AG04449 (cell line): ENCODE measurements around the gene MTO1.

ENCODE experiments used
- CTCF ChIA-PET: fragments of 350-600 bp; formaldehyde crosslinking; extraction: SDS; loops from one replicate; lab custom pipeline; 2021; ENCODE audit warnings: antibody characterized with exemption; lab: Yijun Ruan, JAX
- POLR2A ChIA-PET: fragments of 400-600, 350-600 bp; formaldehyde crosslinking; extraction: SDS; loops from one replicate; lab custom pipeline; 2020; ENCODE audit warnings: antibody characterized with exemption, inconsistent platforms; lab: Yijun Ruan, JAX
- DNase-seq: peaks from one replicate; pipeline ENCODE4 v3.0.0-alpha.2; 2010; ENCODE audit warnings: low read depth, low spot score
- H3K4me3 ChIP-seq: 2 replicates; pipeline ENCODE4 v1.5.1; 2011; ENCODE audit warnings: low read depth, mild to moderate bottlenecking, control low read depth, low read length
- TF ChIP-seq, protein P1 (sequence below): IDR thresholded peaks from one replicate; pipeline ENCODE4 v1.5.1; 2011; ENCODE audit warnings: mild to moderate bottlenecking, moderate library complexity, low read length, control low read depth, inconsistent platforms; ENCODE audit not compliant: insufficient read depth; ENCODE audit errors: missing control alignments

MTO1 gene

DNA sequence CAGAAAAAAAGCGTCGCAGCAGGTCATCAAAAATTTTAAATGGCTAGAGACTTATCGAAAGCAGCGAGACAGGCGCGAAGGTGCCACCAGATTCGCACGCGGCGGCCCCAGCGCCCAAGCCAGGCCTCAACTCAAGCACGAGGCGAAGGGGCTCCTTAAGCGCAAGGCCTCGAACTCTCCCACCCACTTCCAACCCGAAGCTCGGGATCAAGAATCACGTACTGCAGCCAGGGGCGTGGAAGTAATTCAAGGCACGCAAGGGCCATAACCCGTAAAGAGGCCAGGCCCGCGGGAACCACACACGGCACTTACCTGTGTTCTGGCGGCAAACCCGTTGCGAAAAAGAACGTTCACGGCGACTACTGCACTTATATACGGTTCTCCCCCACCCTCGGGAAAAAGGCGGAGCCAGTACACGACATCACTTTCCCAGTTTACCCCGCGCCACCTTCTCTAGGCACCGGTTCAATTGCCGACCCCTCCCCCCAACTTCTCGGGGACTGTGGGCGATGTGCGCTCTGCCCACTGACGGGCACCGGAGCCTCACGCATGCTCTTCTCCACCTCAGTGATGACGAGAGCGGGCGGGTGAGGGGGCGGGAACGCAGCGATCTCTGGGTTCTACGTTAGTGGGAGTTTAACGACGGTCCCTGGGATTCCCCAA lies 59.3 kb downstream of the MTO1 start, which contains the start of gene EEF1A1:
TSS of gene EEF1A1 (minus strand) at position 345 of the 663 bp plus-strand sequence. CDS start 1,006 bp downstream, outside the sequence.
- CTCF ChIA-PET = interaction anchor here (1.3 to 6.4 kb wide), 4 partner anchors 59 to 1746 kb away, joined by 3 to 50 read pairs (median 6); no protein-coding TSS in a partner anchor
- peak within 1 kb of the TSS; percentile 100 for H3K4me3 ChIP-seq
- DNase-seq = peak; percentile 99
- POLR2A ChIA-PET = interaction anchor here (0.6 to 5.6 kb wide), 32 partner anchors 8 to 1793 kb away, joined by 3 to 97 read pairs (median 5); partner anchors contain the start of genes MTO1 and SLC17A5
- TF ChIP-seq, protein P1, sequence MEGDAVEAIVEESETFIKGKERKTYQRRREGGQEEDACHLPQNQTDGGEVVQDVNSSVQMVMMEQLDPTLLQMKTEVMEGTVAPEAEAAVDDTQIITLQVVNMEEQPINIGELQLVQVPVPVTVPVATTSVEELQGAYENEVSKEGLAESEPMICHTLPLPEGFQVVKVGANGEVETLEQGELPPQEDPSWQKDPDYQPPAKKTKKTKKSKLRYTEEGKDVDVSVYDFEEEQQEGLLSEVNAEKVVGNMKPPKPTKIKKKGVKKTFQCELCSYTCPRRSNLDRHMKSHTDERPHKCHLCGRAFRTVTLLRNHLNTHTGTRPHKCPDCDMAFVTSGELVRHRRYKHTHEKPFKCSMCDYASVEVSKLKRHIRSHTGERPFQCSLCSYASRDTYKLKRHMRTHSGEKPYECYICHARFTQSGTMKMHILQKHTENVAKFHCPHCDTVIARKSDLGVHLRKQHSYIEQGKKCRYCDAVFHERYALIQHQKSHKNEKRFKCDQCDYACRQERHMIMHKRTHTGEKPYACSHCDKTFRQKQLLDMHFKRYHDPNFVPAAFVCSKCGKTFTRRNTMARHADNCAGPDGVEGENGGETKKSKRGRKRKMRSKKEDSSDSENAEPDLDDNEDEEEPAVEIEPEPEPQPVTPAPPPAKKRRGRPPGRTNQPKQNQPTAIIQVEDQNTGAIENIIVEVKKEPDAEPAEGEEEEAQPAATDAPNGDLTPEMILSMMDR = peak; percentile 2

DNA sequence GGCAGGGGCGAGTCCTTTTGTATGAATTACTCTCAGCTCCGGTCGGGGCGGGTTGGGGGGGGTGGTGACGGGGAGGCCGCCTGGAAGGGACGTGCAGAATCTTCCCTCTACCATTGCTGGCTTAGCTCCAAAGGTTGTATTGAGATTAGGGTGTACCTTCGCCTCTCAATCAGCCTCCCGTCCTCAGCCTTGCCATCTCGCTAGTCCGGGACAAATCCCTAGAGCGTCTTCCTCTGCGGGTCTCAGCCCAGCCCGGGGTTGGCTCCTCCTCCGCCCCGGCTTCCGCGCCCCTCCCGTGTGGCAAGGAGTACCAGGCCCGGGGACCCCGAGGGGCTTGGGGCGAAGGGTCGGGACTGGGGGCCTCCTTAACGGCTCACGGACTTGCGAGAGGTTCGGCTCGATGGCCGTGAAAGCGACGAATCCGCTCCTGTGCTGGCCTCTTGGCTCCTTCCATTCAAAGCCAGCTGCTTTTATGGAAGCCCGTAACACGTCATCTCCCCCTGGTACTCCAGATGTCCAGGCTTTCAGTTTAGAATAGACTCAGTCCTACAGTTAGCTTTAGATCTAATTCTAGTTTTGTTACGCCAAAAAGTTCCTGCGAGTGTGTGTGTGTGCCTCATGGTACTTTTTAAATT lies 59.9 kb downstream of the MTO1 start:
- TF ChIP-seq, protein P1 = no peak
- ChIA-PET CTCF (interaction anchor here (0.7 to 6.4 kb wide), 9 partner anchors 8 to 1746 kb away, joined by 3 to 50 read pairs (median 3); no protein-coding TSS in a partner anchor), POLR2A (interaction anchor here (0.6 to 5.6 kb wide), 23 partner anchors 8 to 132 kb away, joined by 3 to 97 read pairs (median 5); partner anchors contain the start of genes MTO1 and SLC17A5)
- no peak for DNase-seq
- peak overlapping the region; percentile 73 for H3K4me3 ChIP-seq

DNA sequence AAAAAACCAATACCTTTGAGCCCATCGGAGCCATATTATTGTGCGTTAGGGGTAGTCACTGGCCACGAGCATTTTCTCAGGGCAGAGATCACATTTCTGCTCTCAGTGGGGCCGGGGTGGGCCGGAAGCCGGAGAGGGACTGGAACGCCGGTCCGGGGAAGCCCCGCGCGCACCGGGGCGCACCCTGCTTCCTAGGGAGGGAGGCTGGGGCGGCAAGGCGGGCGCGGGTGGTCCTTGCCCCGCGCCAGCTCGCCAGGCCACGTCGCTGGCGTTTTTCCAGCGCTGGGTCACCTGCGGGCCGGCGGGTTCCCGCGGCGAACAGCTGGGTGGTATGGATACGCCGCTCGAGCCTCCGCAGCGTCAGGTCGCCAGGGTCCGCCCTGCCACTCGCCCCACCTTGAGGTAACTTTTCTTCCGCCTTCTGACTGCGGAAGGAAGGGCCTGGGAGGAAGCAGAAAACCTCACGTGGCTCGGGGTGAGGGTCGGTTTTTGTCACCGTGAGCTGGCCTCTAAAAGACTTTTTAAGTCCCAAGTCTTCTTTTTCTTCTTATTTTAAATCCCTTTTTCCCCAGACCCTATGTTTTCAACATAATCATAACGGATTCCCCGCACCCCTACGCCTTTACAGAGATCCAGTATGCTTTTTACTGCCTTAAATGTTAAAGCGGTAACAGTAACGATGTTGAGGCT lies 62.0 kb downstream of the MTO1 start:
- no peak for DNase-seq
- POLR2A ChIA-PET = interaction anchor here (0.7 to 2.0 kb wide), 5 partner anchors 10 to 83 kb away, joined by 3 to 17 read pairs (median 3); no protein-coding TSS in a partner anchor
- peak overlapping the region; percentile 53 for H3K4me3 ChIP-seq
- CTCF ChIA-PET = interaction anchor here (0.8 to 4.4 kb wide), 2 partner anchors 88 to 129 kb away, joined by 3 to 30 read pairs; no protein-coding TSS in a partner anchor
- TF ChIP-seq, protein P1 = no peak

DNA sequence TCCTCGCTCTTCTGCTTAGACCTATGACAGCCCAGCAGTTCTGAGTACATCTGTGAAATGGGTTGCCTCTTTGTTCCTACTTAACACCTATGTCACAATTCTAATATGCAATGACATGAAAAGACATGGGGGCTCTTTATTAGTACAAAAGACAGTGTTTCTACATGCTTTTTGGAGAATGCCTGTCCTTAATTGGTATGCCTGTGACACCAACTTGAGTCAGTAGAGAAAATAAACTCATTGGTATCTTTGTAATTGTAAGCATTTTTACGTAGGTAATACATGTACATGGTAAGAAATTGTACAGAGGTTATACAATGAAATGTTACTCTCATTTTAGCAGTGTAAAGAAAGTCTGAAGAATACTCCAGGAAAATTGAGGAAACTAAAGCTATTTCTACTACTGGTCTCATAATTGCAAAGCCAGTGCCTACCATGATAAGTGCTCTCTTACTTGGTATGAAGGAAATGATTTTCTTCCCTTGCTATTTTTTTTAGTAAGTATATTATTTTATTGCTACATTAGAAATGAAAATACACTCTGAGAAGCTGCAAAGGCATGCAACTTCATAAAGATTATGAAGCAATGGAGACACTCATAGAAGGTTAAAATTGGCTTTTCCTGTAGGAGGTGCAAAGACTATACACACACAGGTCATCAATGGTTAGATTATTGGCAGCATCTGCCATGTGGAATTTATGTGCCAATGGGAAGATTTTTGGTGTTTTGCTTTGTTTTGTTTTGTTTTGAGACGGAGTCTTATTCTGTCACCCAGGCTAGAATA lies 64.2 kb downstream of the MTO1 start:
- DNase-seq = no peak
- POLR2A ChIA-PET = interaction anchor here (1.1 kb wide), 2 partner anchors 32 to 54 kb away, joined by 3 to 4 read pairs; no protein-coding TSS in a partner anchor
- TF ChIP-seq, protein P1 = no peak
- CTCF ChIA-PET = interaction anchor here (0.8 to 4.4 kb wide), 3 partner anchors 9 to 86 kb away, joined by 4 to 30 read pairs (median 5); no protein-coding TSS in a partner anchor
- no peak overlapping the region for H3K4me3 ChIP-seq

DNA sequence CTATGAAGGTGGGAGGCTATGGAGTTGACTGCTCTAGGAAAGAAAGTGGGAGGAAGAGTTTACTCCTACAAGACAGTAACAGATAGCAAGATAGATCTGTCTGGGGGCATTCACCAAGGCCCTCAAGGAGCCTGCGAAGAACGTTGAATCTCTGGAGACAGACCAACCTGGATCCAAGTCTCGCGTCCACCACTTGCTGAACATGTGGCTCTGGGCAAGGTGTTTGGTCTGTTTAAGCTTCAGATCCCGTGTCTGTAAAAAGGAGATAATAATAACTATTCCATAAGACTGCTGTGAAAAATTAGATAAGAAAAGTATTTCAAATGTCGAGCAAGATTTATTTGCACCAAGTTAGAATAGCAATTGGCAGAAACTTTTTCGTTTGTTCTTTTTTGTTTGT lies 67.4 kb downstream of the MTO1 start:
- TF ChIP-seq, protein P1 = no peak
- ChIA-PET CTCF (interaction anchor here (1.4 kb wide), 1 partner anchor 51 kb away, joined by 3 read pairs; no protein-coding TSS in a partner anchor), POLR2A (interaction anchor here (1.3 kb wide), 1 partner anchor 9 kb away, joined by 3 read pairs; no protein-coding TSS in a partner anchor)
- no peak overlapping the region for H3K4me3 ChIP-seq
- no peak for DNase-seq
